GM12891 (cell line): Measurements from ENCODE around the gene NDFIP1.

Source experiments
- POLR2A ChIP-seq: IDR thresholded peaks from 2 replicates; pipeline ENCODE4 v1.6.1; 2011; ENCODE audit warnings: low read depth, low read length, control low read depth
- POLR2AphosphoS5 ChIP-seq: IDR thresholded peaks from 2 replicates; pipeline ENCODE4 v1.6.1; 2011; ENCODE audit warnings: low read depth, low read length, control low read depth
- POU2F2 ChIP-seq: IDR thresholded peaks from 2 replicates; pipeline ENCODE4 v1.6.1; 2011; ENCODE audit warnings: low read depth, mild to moderate bottlenecking, control low read depth, low read length, moderate library complexity
- TAF1 ChIP-seq: IDR thresholded peaks from 2 replicates; pipeline ENCODE4 v1.6.1; 2011; ENCODE audit warnings: low read depth, low read length, control low read depth

GRCh38 chr5:142166754-142167153 is 58.2 kb downstream of the NDFIP1 start:
- TF ChIP-seq POLR2A: no peak
- no peak for TF ChIP-seq POLR2AphosphoS5
- TF ChIP-seq POU2F2: no peak
- no peak for TF ChIP-seq TAF1
